ENCODE results near the gene GRK4. TPM values are rescaled to one million over a fixed set of nuclear protein-coding genes. Genes with fewer than 3 reads are reported as not detected.

Gene GRK4
- total and polyA plus RNA-seq, 10 of the 15 experiments (the other 5 are each of a cell fraction or from before 2014, with no cell fraction given) = 1.1 to 4.0 (median 2.5) TPM

DNA sequence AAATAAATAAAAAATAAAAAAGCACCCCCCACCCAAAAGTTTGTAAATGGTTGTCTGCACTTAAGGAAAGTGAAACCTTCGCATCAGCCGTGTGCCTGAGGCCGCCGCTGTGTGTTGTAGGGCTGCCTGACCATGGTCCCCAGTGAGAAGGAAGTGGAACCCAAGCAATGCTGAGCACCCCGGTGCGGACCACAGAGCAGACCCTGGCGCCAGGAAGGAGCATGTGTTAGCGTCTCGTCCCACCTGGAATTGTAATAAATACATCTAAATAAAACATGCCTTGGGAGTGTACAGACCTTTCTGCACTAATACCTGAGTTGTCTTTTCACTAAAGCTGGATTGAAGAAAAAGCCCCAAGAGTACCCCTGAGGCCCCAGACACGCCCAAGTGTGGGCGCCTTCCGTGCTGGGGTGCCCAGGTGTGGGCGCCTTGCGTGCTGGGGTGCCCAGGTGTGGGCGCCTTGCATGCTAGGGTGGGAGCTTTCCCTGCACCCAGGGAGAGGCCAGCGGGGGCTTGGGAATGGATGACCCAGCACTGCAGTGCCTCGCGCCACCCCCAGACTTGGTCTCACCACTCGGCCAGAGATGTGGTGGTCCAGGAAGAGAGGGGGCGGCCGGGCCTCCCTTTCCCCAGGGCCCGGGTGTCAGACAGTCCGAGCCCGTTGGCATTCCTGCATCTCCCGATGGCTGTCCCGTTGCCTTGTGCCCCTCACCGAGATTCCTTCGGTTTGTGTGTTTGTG lies 77.3 kb downstream of the GRK4 start (continued):
- TF ChIP-seq, protein P1, sequence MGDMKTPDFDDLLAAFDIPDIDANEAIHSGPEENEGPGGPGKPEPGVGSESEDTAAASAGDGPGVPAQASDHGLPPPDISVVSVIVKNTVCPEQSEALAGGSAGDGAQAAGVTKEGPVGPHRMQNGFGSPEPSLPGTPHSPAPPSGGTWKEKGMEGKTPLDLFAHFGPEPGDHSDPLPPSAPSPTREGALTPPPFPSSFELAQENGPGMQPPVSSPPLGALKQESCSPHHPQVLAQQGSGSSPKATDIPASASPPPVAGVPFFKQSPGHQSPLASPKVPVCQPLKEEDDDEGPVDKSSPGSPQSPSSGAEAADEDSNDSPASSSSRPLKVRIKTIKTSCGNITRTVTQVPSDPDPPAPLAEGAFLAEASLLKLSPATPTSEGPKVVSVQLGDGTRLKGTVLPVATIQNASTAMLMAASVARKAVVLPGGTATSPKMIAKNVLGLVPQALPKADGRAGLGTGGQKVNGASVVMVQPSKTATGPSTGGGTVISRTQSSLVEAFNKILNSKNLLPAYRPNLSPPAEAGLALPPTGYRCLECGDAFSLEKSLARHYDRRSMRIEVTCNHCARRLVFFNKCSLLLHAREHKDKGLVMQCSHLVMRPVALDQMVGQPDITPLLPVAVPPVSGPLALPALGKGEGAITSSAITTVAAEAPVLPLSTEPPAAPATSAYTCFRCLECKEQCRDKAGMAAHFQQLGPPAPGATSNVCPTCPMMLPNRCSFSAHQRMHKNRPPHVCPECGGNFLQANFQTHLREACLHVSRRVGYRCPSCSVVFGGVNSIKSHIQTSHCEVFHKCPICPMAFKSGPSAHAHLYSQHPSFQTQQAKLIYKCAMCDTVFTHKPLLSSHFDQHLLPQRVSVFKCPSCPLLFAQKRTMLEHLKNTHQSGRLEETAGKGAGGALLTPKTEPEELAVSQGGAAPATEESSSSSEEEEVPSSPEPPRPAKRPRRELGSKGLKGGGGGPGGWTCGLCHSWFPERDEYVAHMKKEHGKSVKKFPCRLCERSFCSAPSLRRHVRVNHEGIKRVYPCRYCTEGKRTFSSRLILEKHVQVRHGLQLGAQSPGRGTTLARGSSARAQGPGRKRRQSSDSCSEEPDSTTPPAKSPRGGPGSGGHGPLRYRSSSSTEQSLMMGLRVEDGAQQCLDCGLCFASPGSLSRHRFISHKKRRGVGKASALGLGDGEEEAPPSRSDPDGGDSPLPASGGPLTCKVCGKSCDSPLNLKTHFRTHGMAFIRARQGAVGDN (IDR thresholded peaks at IDR 0.05) = 0 out of 2 replicates have a peak, but pooled peaks have one; percentile 38
- TF ChIP-seq, protein P2, sequence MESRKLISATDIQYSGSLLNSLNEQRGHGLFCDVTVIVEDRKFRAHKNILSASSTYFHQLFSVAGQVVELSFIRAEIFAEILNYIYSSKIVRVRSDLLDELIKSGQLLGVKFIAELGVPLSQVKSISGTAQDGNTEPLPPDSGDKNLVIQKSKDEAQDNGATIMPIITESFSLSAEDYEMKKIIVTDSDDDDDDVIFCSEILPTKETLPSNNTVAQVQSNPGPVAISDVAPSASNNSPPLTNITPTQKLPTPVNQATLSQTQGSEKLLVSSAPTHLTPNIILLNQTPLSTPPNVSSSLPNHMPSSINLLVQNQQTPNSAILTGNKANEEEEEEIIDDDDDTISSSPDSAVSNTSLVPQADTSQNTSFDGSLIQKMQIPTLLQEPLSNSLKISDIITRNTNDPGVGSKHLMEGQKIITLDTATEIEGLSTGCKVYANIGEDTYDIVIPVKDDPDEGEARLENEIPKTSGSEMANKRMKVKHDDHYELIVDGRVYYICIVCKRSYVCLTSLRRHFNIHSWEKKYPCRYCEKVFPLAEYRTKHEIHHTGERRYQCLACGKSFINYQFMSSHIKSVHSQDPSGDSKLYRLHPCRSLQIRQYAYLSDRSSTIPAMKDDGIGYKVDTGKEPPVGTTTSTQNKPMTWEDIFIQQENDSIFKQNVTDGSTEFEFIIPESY (IDR thresholded peaks at IDR 0.05) = no peak
- no peak for TF ChIP-seq SMC3 (IDR thresholded peaks at IDR 0.05; ENCODE audit: borderline replicate concordance, low read length)
- no peak for TF ChIP-seq NFYA (IDR thresholded peaks at IDR 0.05; ENCODE audit: borderline replicate concordance, low read depth, low read length)
- TF ChIP-seq IKZF2 (IDR thresholded peaks at IDR 0.05) = peak in 1 of 2 experiments; percentile 23; a peak in 1 of 4 replicates
- TF ChIP-seq MTA2 (IDR thresholded peaks at IDR 0.05; ENCODE audit: low read depth) = 0 out of 2 replicates have a peak, but pooled peaks have one; percentile 15
- TF ChIP-seq MEF2B (IDR thresholded peaks at IDR 0.05; ENCODE audit: partially characterized antibody, poor library complexity, severe bottlenecking) = peak; percentile 34
- 0 out of 4 replicates have a peak, but pooled peaks of 1 of the 2 experiments have one; percentile 5 for TF ChIP-seq SRF (IDR thresholded peaks at IDR 0.05; ENCODE audit: low read depth in 2 of 2, low read length in 2 of 2)
- peak; percentile 89 for TF ChIP-seq TCF3 (IDR thresholded peaks at IDR 0.05; ENCODE audit: borderline replicate concordance, insufficient read depth, low read depth, low read length)
- no peak for TF ChIP-seq CBX5 (IDR thresholded peaks at IDR 0.05; ENCODE audit: low read depth)
- TF ChIP-seq POLR2A (IDR thresholded peaks at IDR 0.05; ENCODE audit: low read depth, low read length) = peak; percentile 64; the same call in 1 of the 2 replicates
- TF ChIP-seq, protein P3, sequence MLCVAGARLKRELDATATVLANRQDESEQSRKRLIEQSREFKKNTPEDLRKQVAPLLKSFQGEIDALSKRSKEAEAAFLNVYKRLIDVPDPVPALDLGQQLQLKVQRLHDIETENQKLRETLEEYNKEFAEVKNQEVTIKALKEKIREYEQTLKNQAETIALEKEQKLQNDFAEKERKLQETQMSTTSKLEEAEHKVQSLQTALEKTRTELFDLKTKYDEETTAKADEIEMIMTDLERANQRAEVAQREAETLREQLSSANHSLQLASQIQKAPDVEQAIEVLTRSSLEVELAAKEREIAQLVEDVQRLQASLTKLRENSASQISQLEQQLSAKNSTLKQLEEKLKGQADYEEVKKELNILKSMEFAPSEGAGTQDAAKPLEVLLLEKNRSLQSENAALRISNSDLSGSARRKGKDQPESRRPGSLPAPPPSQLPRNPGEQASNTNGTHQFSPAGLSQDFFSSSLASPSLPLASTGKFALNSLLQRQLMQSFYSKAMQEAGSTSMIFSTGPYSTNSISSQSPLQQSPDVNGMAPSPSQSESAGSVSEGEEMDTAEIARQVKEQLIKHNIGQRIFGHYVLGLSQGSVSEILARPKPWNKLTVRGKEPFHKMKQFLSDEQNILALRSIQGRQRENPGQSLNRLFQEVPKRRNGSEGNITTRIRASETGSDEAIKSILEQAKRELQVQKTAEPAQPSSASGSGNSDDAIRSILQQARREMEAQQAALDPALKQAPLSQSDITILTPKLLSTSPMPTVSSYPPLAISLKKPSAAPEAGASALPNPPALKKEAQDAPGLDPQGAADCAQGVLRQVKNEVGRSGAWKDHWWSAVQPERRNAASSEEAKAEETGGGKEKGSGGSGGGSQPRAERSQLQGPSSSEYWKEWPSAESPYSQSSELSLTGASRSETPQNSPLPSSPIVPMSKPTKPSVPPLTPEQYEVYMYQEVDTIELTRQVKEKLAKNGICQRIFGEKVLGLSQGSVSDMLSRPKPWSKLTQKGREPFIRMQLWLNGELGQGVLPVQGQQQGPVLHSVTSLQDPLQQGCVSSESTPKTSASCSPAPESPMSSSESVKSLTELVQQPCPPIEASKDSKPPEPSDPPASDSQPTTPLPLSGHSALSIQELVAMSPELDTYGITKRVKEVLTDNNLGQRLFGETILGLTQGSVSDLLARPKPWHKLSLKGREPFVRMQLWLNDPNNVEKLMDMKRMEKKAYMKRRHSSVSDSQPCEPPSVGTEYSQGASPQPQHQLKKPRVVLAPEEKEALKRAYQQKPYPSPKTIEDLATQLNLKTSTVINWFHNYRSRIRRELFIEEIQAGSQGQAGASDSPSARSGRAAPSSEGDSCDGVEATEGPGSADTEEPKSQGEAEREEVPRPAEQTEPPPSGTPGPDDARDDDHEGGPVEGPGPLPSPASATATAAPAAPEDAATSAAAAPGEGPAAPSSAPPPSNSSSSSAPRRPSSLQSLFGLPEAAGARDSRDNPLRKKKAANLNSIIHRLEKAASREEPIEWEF (IDR thresholded peaks at IDR 0.05; ENCODE audit: insufficient replicate concordance, low read depth, low read length) = no peak
